HT1080 (cell line): ENCODE measurements around the gene GPBP1. TPM values are rescaled to one million over a fixed set of nuclear protein-coding genes. Genes with fewer than 3 reads are reported as not detected.
A peak's percentile ranks its signal among the peaks of the same experiment; 100 is the strongest.
"Not testable (repeated sequence)": the region's sequence is repeated elsewhere in the genome, so short reads cannot be mapped to it uniquely, and the experiment has no call there.

Source experiments
- DNase-seq: peaks from one replicate; pipeline ENCODE4 v3.0.0-alpha.2; 2015; ENCODE audit warnings: low read depth
- total RNA-seq: library from RNA; depleted of rRNA; stranded (reverse); fragments of >200 nt; shearing (Covaris generic); gene quantifications from 2 replicates; pipeline ENCODE4 v1.2.3, GENCODE V29; 2014

GPBP1 gene
- total RNA-seq, 1 experiment from 2014 or later: 40.8 TPM

DNA sequence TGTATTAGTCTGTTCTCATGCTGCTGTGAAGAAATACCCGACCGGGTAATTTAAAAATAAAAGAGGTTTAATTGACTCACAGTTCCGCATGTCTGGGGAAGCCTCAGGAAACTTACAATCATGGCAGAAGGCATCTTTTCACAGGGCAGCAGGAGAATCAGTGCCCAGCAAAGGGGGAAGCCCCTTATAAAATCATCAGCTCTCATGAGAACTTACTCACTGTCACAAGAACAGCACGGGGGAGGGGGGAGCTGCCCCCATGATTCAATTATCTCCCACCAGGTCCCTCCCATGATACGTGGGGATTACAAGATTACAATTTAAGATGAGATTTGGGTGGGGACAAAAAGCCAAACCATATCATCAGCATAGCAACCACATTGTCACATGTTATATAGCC is 102.5 kb downstream of the GPBP1 start:
- DNase-seq: no peak

- DNase-seq: no peak
Observed at GRCh38 chr5:57277085-57277484, 103.2 kb downstream of the GPBP1 start.

GRCh38 chr5:57280853-57281252 is 107.0 kb downstream of the GPBP1 start:
- no peak for DNase-seq

- not testable (repeated sequence) for DNase-seq
Observed at GRCh38 chr5:57285084-57285483, 111.2 kb downstream of the GPBP1 start.

DNA sequence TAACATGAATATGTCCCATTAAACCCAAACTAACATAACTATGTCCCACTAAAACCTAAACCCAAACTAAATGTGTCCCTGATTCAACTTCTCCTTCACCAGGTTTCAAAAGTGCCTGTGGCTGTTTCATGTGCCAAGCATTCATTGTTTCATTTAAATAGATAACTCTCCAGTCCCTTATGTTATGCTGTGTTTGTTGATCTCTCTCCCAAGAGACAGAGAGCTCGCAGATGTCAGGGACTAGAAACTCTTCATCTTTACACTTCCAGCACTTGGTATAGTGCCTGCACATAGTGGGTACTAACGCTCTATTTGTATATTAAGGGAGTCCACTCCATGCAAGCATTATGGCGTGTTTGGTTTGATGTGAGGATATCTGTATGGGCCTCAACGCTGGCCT is 118.0 kb downstream of the GPBP1 start:
- DNase-seq: no peak

DNA sequence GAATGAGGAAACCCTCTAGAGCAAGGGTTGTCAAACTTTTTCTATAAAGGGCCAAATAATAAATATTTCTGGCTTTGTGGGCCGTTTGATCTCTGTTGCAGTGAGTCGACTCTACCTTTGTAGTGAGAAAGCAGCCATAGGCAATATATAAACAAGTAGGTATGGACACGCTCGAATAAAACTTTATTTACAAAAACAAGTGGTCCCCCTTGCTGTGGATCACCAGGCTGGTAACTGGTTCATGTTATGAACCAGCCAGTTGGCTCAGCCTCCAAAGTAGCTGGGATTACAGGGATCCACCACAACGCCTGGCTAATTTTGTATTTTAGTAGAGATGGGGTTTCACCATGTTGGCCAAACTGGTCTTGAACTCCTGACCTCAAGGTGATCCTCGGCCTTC is 118.5 kb downstream of the GPBP1 start:
- no peak for DNase-seq

GRCh38 chr5:57298295-57298984 is 124.6 kb downstream of the GPBP1 start:
- peak; percentile 72 for DNase-seq

DNA sequence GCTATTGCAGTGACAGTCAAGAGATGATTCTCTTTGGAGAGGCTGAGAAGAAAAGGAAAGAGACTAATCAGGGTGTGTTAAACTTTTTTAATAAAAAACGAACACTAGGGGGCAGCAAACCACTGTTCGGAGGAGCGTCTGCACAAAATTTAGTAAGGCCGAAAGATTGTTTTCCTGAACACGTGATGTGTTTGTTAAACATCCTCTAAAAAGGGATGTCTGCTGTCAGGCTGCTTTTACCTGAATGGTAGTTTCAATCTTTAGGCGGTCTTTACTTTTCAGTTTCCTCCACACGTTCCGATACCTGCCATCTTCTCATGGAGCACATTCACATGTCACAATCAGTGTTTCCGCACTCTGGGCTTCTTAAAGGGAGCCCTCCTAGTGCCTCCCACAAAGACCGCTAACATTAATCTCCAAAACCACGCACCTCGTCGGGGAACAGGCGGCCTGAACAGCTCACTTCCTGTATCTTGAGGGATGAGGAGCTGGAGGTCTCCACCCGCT is 125.2 kb downstream of the GPBP1 start:
- DNase-seq: peak; percentile 84

DNA sequence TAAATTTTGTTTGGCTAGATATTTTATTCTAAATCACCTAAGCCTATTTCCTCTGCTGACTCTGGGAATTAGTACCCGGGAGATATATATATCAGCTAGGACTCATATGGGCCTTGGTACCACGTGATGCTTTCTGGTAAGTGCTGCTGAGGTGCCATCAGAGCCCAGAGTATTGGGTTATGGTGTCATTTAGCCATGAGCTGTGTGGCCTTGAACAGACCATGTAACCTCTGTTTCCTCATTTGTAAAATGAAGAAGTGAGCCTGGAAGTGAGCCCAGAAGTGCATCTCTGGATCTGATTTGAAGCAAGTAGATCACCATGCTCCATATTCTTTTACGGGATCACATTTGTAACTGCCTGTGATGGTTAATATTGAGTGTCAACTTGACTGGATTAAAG is 126.1 kb downstream of the GPBP1 start:
- DNase-seq: no peak

GRCh38 chr5:57302164-57302563 is 128.3 kb downstream of the GPBP1 start:
- DNase-seq: peak; percentile 83

GRCh38 chr5:57302643-57303042 is 128.8 kb downstream of the GPBP1 start:
- peak; percentile 44 for DNase-seq

DNA sequence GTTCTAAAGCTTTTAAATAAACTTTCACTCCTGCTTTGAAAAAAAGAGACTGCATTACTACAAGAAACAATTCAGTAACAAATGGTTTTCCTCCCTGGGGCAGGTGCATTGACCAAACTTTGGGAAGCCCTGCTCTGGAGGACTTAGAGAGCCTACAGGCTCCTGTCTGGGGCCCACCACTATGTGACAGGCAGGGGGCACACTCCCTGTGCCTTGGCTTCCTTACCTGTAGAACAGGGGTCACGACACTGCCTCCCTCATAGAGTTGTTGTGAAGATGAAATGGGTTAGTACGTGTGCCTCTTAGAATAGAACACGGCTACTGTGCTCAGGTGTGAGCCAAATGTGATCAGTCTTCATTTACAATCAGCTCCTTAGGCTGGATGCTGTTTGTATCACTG is 130.1 kb downstream of the GPBP1 start:
- DNase-seq: no peak

DNA sequence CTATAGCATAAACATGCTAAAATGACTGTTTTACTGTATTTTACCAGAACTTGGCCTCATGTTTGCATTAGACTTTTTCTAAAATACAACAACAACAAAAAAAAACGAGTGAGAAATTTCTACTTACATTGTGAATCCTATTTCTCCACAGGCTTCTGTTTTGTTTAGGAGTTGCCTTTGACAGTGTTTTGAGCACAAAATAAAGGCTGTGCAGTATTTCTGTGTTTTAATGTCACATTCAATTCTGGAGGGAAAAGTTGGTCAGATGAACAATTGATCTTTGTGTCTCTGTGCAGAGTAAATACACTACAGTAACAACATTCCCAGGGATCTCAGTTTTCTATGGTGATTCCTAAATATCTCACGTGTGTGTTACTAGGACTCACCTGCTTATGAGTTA is 131.1 kb downstream of the GPBP1 start:
- no peak for DNase-seq

- no peak for DNase-seq
Observed at GRCh38 chr5:57306359-57306758, 132.5 kb downstream of the GPBP1 start.

DNA sequence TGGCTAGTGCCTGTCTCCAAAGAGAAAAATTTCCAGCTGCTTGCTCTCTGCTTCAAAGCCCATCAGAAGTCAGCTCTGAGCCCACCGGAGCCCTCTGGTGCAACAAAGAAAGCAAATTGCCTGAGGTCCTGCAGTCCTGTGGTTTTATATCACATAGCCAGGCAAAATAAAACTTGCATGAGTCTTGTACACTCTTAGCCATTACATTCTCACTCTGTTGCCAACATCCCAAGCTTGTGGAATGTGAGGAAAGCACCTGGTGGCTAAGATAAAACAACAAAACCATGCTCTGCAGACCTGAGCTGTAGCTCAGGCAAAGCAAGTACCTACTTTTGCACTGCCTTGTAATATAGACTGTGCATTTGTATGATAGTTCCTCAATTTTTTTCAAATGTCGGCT is 133.7 kb downstream of the GPBP1 start:
- no peak for DNase-seq

GRCh38 chr5:57309022-57309421 is 135.2 kb downstream of the GPBP1 start:
- DNase-seq: not testable (repeated sequence)

GRCh38 chr5:57311251-57311650 is 137.4 kb downstream of the GPBP1 start:
- DNase-seq: no peak

DNA sequence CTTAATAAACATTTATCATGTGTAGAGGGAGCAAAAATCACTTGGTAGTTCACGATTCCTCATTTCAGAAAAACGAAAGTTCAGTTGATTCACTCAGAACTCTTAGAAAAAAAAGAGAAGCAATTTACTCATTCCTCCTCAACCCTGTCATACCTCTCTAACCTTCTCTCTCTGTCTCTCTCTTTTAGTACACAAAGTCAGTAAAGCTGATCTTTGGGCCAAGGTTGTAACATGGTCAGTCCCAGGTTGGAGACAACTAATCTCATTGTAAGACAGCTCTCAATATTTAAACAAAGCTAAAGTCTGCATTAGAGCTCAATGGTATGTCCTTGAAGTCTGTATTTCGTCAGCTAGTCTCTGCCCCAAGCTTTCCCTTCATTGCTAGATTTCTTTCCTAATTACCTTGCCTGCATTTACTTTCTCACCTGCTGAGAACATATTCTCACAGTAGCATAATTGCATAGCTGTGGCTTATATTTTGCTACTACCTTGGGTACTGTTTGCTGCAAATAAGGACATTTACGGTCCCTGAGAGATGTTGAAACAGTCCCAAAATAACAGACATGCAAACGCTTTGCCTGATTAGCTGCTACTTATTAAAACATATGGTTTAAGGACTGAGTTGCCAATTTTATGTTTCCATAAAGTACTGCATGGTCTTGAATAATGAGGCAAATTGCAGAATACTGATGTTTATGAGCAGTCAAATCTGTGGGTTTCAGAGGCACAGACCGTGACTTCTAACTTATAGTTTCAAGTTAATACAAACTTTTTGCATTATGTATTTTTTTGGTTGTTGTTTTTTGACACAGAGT is 138.3 kb downstream of the GPBP1 start:
- DNase-seq: no peak

- DNase-seq: no peak
Observed at GRCh38 chr5:57313716-57314115, 139.9 kb downstream of the GPBP1 start.
